Right cardiac atrium (tissue), 5 donors: ENCODE results near the gene BLVRB. TPM values are rescaled to one million over a fixed set of nuclear protein-coding genes. Genes with fewer than 3 reads are reported as not detected.
"Not testable (repeated sequence)": the region's sequence is repeated elsewhere in the genome, so short reads cannot be mapped to it uniquely, and the experiment has no call there.

Source experiments
- ATAC-seq, 2 donors: fragments of 200-7000 bp; cut with Tn5 transposase; one replicate each; pipeline versions ENCODE4 v1.8.0 to v1.9.1; 2020; ENCODE audit warnings: moderate library complexity in 2 of 2, mild to moderate bottlenecking in 1 of 2
- DNase-seq, 3 donors: peaks; one replicate each; pipeline ENCODE4 v3.0.0-alpha.2; 2020
- H3K27ac ChIP-seq: one replicate; pipeline ENCODE4 v1.5.1; 2013; ENCODE audit warnings: mild to moderate bottlenecking, low read length, control low read depth, moderate library complexity
- H3K27me3 ChIP-seq: one replicate; pipeline ENCODE4 v1.6.1; 2013; ENCODE audit not compliant: control insufficient read depth, insufficient read depth
- H3K4me1 ChIP-seq: one replicate; pipeline ENCODE4 v1.6.1; 2013; ENCODE audit warnings: low read length; ENCODE audit not compliant: control insufficient read depth, insufficient read depth
- H3K4me3 ChIP-seq: one replicate; pipeline ENCODE4 v1.5.1; 2013; ENCODE audit warnings: low read length, control low read depth
- H3K9me3 ChIP-seq: one replicate; pipeline ENCODE4 v1.6.1; 2013; ENCODE audit warnings: low read length; ENCODE audit not compliant: control insufficient read depth
- WGBS: extraction: QIAGEN DNeasy Blood & Tissue Kit; methylation state at CpG from one replicate; pipeline ENCODE4 v1.1.7; 2013; 5-methylcytosine and 5-hydroxymethylcytosine counted together
- intact Hi-C, 4 donors: fragments of 100-400 bp; cut with DNase I; formaldehyde crosslinking; loops; one replicate each; pipeline versions ENCODE4 v1.11.0 to v1.14.0; 2022 to 2023
- polyA plus RNA-seq: library from polyadenylated mRNA; stranded (reverse); fragments of 200-250 nt; gene quantifications from one replicate; pipeline ENCODE4 v1.2.3, GENCODE V29; 2013
- total RNA-seq, 4 donors: library from RNA; stranded (reverse); fragmentation: NEBNext Ultra II Directional; extraction: Animal tissue kit (Norgen Biotek cat#: 25700); gene quantifications; one replicate each; pipeline ENCODE4 v1.2.1, GENCODE V29; 2021
- donor health status: healthy with polysubstance abuse.
- donor health status: DM: no; HTN: yes; CAD: no.
- donor health status: DM: no; HTN: no; CAD: no.
- donor health status: DM: no; HTN: yes; CAD: no; lungs with severe emphysema.
- donor health status: DM: yes; HTN: yes; CAD: no.

Gene BLVRB
- total and polyA plus RNA-seq, 5 donors = 72.0 to 109 (median 91.9) TPM

DNA sequence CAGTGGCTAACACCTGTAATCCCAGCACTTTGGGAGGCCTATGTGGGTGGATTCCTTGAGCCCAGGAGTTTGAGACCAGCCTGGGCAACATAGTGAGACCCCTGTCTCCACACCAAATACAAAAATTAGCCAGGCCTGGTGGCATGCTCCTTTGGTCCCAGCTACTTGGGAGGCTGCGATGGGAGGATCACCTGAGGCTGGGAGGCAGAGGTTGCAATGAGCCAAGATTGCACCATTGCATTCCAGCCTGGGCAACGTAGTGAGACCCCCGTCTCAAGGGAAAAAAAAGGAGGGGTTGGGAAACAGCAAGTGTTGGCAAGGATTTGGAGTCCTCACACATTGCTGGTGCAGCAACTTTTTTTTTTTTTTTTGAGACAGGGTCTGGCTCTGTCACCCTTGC, 20.5 kb upstream of the BLVRB start:
- 86% methylated on average over 3 of the region's 3 CpGs for WGBS

GRCh38 chr19:40475878-40476644, 10.5 kb upstream of the BLVRB start:
- H3K9me3 ChIP-seq, ATAC-seq, H3K27ac ChIP-seq, H3K4me3 ChIP-seq, H3K4me1 ChIP-seq, DNase-seq, H3K27me3 ChIP-seq, intact Hi-C loops: not testable (repeated sequence)
- WGBS = 89% methylated on average over 15 of the region's 15 CpGs

More for the DNA sequence above, 20.5 kb upstream of the BLVRB start:
- H3K4me3 ChIP-seq = no peak overlapping the region
- DNase-seq = no peak
- no peak for ATAC-seq
- intact Hi-C loops = no loop called here
- no peak overlapping the region for H3K27ac ChIP-seq
- H3K9me3 ChIP-seq = no peaks in the 10 kb centered on the region
- no peaks in the 10 kb centered on the region for H3K4me1 ChIP-seq
- H3K27me3 ChIP-seq = no peaks in the 10 kb centered on the region

DNA sequence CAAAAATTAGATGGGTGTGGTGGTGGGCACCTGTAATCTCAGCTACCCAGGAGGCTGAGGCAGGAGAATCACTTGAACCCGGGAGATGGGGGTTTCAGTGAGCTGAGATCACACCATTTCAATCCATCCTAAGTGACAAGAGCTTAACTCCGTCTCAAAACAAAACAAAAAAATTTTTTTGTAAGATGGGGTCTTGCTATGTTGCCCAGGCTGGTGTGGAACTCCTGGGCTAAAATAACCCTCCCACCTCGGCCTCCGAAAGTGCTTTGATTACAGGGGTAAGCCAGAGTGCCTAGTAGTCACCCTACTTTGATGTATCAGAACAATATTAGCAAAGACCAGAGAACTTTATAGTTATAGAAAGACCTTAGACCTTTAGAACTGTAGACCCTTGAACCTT, 9.2 kb upstream of the BLVRB start:
- H3K27ac ChIP-seq = no peak overlapping the region
- intact Hi-C loops = no loop called here
- WGBS = 88% methylated on average over 4 of the region's 4 CpGs
- no peaks in the 10 kb centered on the region for H3K4me1 ChIP-seq
- H3K9me3 ChIP-seq = no peaks in the 10 kb centered on the region
- ATAC-seq (no peak), DNase-seq (peak in 1 of 3 donors; percentile 0)
- H3K4me3 ChIP-seq = no peak overlapping the region
- H3K27me3 ChIP-seq = no peaks in the 10 kb centered on the region

DNA sequence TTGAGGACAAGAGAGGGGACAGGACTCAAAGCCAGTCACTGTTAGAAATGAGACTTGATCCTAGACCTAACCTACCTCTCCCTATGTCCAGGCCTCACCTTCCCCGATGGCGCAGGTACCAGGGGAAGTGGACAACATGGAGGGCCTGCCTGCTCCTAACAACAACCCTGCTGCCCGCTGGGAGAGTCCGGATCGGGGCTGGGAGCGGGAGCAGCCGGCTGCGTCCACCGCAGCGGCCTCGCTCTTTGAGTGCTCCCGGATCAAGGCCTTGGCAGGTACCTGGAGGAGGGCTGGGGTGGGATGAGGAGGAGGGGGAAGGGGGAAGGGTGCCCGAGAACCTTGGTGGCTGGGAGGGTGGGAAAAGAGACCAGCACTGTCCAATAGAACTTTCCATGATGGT, 7.0 kb upstream of the BLVRB start:
- Histone ChIP-seq H3K9me3 (no peaks in the 10 kb centered on the region), H3K4me3 (no peak overlapping the region), H3K27me3 (no peaks in the 10 kb centered on the region), H3K4me1 (no peaks in the 10 kb centered on the region), H3K27ac (no peak overlapping the region)
- WGBS = 91% methylated on average over 13 of the region's 13 CpGs
- ATAC-seq (no peak), DNase-seq (peak in 1 of 3 donors; percentile 22)
- intact Hi-C loops = no loop called here

DNA sequence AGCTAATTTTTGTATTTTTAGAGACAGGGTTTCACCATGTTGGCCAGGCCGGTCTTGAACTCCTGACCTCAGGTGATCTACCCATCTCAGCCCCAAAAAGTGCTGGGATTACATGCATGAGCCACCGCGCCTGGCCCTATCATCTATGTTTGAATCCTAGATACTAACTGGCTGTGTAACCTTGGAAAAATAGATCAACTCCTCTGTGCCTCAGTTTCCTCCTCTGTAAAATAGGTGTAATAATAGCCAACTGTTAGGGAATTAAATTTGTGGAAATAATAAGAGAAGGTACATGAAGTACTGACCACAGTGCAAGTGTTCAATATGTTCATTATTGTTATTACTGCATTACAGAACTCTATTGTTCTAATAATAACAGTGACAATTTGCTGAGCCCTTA, 5.6 kb upstream of the BLVRB start:
- Histone ChIP-seq H3K4me3 (no peak overlapping the region), H3K9me3 (no peaks in the 10 kb centered on the region), H3K27me3 (no peaks in the 10 kb centered on the region), H3K27ac (no peak overlapping the region), H3K4me1 (peaks cover 5% of the 10 kb centered on the region)
- ATAC-seq = no peak
- no peak for DNase-seq
- 97% methylated on average over 3 of the region's 3 CpGs for WGBS
- intact Hi-C loops = no loop called here

- WGBS = 96% methylated on average over 6 of the region's 6 CpGs
- Histone ChIP-seq H3K27me3 (no peaks in the 10 kb centered on the region), H3K4me1 (peaks cover 9% of the 10 kb centered on the region), H3K9me3 (no peaks in the 10 kb centered on the region), H3K27ac (no peak overlapping the region), H3K4me3 (no peak overlapping the region)
- DNase-seq = no peak
- no peak for ATAC-seq
- intact Hi-C loops = loop anchor here in 1 of 4 donors (10.0 kb wide), 1 partner anchor 136 kb away; the partner anchor contains the start of gene LTBP4
Observed at GRCh38 chr19:40469011-40469410, 3.5 kb upstream of the BLVRB start.

- intact Hi-C loops = loop anchor here in 1 of 4 donors (10.0 kb wide), 1 partner anchor 138 kb away; the partner anchor contains the start of gene LTBP4
- DNase-seq (peak; percentile 29 to 76 (median 58)), ATAC-seq (no peak)
- H3K4me1 ChIP-seq = peaks cover 9% of the 10 kb centered on the region
- H3K9me3 ChIP-seq = no peaks in the 10 kb centered on the region
- peak within 1 kb of the TSS; percentile 58 for H3K4me3 ChIP-seq
- peak within 1 kb of the TSS; percentile 24 for H3K27ac ChIP-seq
- H3K27me3 ChIP-seq = no peaks in the 10 kb centered on the region
- WGBS = 4% methylated on average over 85 of the region's 87 CpGs
Observed at GRCh38 chr19:40466985-40467734, 1.6 kb upstream of the BLVRB start, which contains the start of gene SPTBN4. Gene SPTBN4 (plus strand): TSS chr19:40467001. CDS start chr19:40472622, 5,621 bp downstream.

DNA sequence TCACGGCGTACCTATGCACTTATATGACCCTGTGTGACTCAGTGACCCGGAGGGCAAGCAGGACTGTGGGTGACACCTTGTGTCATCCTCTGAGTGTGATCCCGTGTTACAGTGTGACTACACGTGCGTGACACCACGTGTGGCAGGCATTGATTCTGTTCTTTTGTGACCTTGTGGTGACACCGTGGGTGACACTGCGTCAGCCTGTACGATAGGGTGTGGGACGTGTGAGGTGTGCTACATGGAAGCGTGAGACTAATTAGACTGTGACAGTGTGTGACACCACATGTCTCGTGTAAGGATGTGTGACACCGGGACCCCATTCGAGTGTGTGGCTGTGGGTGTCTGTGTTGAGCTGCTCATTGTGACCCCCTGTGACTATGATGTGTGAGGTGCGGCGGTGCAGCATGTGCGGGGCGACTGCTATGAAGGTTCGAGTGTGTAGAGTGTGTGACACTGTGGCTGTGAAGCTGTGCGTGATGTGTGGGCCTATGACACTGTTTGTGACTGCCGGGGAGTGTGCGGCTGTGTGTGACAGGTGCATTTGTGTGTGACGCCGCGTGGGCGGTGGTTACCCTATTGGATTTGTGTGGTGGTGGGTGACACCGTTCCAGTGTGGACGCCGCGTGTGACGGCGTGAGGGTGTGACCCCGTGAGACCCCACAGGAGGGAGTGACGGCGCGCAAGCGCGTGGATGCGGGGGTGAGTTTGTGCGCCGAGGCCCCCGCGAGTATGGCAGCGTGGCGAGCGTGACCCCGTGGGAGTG, 857 bp upstream of the BLVRB start:
- H3K4me3 ChIP-seq = peak overlapping the region; percentile 58
- DNase-seq (peak; percentile 57 to 81 (median 78)), ATAC-seq (peak; percentile 0 to 4)
- peak overlapping the region; percentile 24 for H3K27ac ChIP-seq
- H3K9me3 ChIP-seq = no peaks in the 10 kb centered on the region
- H3K27me3 ChIP-seq = no peaks in the 10 kb centered on the region
- WGBS = 13% methylated on average over 48 of the region's 48 CpGs
- peaks cover 9% of the 10 kb centered on the region for H3K4me1 ChIP-seq
- intact Hi-C loops = loop anchor here in 1 of 4 donors (10.0 kb wide), 1 partner anchor 138 kb away; the partner anchor contains the start of gene LTBP4

GRCh38 chr19:40465025-40465556, 454 bp downstream of the BLVRB start:
- ATAC-seq (peak; percentile 30 to 33), DNase-seq (no peak)
- Histone ChIP-seq H3K9me3 (no peaks in the 10 kb centered on the region), H3K4me1 (peaks cover 9% of the 10 kb centered on the region), H3K4me3 (peak overlapping the region; percentile 77), H3K27me3 (no peaks in the 10 kb centered on the region), H3K27ac (peak overlapping the region; percentile 86)
- 14% methylated on average over 11 of the region's 11 CpGs for WGBS
- intact Hi-C loops = loop anchor here in 1 of 4 donors (10.0 kb wide), 1 partner anchor 140 kb away; the partner anchor contains the start of gene LTBP4
